HFF-Myc (cell line): ENCODE measurements around the gene IQCE.

Source experiments
- DNase-seq: peaks from one replicate; pipeline ENCODE4 v3.0.0-alpha.2; 2011; ENCODE audit warnings: low read depth; ENCODE audit errors: extremely low read depth
- H3K4me3 ChIP-seq: replicated peaks from 2 replicates; pipeline ENCODE4 v1.5.1; 2011; ENCODE audit warnings: low read depth, mild to moderate bottlenecking, control low read depth, low read length
- TF ChIP-seq, protein P1 (sequence below): IDR thresholded peaks from 2 replicates; pipeline ENCODE4 v1.5.1; 2012; ENCODE audit warnings: mild to moderate bottlenecking, low read depth, low read length, control low read depth; ENCODE audit errors: missing control alignments

Gene IQCE

DNA sequence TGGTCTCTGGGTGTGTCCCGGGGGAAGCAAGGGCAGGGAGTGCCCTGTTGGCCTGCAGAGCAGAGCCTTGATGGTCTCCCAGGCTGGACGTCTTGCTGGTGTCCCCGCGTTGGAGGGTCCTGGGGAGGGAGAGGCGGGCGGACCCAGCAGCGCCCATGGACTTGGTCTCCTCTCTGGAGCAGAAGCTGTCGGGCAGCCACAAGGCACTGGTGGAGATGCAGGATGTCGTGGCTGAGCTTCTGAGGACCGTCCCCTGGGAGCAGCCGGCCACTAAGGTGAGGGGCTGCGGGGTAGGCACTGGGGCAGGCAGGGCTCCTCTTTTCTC lies 93.9 kb downstream of the IQCE start:
- H3K4me3 ChIP-seq, result no peak overlapping the region
- no peak for DNase-seq
- TF ChIP-seq, protein P1, sequence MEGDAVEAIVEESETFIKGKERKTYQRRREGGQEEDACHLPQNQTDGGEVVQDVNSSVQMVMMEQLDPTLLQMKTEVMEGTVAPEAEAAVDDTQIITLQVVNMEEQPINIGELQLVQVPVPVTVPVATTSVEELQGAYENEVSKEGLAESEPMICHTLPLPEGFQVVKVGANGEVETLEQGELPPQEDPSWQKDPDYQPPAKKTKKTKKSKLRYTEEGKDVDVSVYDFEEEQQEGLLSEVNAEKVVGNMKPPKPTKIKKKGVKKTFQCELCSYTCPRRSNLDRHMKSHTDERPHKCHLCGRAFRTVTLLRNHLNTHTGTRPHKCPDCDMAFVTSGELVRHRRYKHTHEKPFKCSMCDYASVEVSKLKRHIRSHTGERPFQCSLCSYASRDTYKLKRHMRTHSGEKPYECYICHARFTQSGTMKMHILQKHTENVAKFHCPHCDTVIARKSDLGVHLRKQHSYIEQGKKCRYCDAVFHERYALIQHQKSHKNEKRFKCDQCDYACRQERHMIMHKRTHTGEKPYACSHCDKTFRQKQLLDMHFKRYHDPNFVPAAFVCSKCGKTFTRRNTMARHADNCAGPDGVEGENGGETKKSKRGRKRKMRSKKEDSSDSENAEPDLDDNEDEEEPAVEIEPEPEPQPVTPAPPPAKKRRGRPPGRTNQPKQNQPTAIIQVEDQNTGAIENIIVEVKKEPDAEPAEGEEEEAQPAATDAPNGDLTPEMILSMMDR, result no peak

DNA sequence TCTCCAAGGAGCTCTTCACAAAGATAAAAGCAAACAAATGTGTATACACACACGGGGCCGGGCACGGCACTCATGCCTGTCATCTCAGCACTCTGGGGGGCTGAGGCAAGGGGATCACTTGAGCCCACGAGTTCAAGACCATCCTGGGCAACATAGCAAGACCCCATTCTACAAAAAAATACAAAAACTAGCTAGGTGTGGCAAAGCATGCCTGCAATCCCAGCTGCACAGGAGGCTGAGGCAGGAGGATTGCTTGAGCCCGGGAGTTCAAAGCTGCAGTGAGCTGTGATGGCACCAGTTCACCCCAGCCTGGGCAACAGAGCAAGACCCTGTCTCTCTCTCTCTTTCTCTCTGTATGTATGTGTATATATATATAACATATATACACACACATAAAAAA lies 95.3 kb downstream of the IQCE start:
- TF ChIP-seq, protein P1, result no peak
- no peak for DNase-seq
- no peak overlapping the region for H3K4me3 ChIP-seq

DNA sequence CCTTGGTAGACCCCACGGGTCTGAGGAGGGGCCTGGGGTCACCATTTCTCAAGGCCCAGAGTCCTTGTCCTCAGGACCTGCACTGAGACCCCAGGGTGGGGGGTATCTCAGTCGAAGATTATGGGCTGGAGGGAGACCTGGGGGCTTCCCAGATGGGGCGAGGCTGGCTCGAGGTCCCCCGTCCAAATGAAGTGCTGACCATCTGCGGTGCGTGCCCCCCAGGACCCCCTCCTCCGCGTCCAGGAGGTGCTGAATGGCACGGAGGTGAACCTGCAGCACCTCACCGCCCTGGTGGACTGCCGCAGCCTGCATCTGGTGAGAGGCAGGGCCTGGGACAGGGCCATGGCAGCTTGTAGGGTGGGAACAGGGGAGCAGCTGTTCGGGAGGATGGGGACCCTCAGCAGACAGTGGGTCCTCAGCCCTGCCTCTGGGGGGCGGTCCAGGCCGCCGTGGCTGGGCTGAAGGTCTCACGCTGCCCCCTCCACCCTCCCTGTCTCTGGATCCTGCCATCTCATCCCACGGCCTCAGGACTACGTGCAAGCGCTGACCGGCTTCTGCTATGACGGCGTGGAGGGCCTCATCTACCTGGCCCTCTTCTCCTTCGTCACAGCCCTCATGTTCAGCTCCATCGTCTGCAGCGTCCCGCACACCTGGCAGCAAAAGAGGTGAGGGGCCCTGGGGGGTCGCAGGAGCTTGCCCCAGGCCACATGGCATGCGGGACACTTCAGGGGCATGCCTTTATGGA lies 97.3 kb downstream of the IQCE start:
- DNase-seq, result no peak
- TF ChIP-seq, protein P1, result no peak

DNA sequence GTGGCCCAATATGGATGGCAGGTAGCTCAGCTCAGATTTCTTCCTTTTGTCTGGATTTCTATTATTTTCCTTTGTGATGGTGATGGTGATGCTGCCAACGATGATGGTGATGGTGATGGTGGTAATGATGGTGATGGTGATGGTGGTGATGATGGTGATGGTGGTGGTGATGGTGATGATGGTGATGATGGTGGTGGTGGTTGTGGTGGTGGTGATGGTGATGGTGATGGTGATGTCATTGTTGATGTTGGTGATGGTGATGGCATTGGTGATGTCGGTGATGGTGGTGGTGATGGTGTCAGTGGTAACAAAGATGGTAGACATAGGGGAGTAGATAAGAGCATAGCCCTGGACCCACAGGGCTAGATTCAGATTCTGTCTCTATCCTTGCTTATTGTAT lies 98.4 kb downstream of the IQCE start:
- TF ChIP-seq, protein P1, result no peak
- DNase-seq, result no peak
- no peak overlapping the region for H3K4me3 ChIP-seq

More for the DNA sequence above, 97.3 kb downstream of the IQCE start:
- no peak overlapping the region for H3K4me3 ChIP-seq

DNA sequence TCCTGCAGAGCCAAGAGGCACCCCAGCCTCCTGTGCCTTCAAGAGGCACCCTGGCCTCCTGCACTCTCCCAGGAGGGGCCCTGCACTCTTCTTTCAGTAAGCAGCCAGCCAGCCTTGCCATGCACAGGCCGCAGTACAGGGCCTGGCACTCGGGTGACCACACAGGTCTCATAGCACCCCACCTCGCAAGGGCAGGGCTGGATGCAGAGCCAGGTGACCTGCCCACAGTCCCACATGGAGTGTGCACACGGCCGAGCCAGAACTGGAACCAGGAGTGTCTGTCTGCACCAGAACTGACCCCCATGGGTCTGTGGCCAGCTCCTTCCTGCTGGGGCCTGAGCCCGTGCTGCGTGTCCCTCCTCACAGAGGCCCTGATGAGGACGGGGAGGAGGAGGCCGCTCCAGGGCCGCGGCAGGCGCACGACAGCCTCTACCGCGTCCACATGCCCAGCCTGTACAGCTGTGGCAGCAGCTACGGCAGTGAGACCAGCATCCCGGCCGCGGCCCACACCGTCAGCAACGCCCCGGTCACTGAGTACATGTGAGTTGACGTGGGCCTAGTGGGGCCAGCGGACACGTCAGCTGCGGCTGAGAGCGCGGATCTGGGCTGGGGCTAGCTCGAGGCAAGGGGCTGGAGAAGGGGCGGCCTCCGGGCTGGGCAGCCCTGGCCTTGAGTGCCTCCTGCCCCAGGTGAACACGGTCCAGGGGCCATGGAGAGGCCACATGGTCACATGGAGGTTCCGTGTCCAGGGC lies 99.3 kb downstream of the IQCE start:
- DNase-seq, result no peak
- TF ChIP-seq, protein P1, result no peak
- H3K4me3 ChIP-seq, result no peak overlapping the region

DNA sequence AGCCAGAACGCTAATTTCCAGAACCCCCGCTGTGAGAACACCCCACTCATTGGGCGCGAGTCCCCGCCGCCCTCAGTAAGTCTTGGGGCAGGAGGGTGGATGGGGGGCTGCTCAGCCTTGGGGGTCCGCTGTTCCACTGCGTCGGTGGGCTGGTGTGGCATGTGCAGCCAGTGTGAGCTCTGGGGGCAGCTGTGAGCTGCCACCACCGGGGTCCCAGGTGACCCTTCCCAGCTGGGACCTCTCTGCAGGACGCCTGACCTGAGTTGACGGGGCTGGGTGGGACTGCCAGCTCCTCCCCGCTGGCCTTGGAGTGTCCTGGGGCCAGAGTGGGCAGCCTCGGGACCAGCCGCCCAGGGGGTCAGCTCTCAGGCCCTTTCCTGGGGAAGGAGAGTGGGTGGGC lies 100.2 kb downstream of the IQCE start:
- DNase-seq, result no peak
- TF ChIP-seq, protein P1, result no peak
- no peak overlapping the region for H3K4me3 ChIP-seq
